Measurements from ENCODE around the gene TRPV6. TPM values are rescaled to one million over a fixed set of nuclear protein-coding genes. Genes with fewer than 3 reads are reported as not detected.

TRPV6 gene
- total and polyA plus RNA-seq, 7 donors: 0.19 to 0.60 TPM; not detected in 5

- Histone ChIP-seq H3K27me3 (peaks cover 0 to 6% (median 3%) of the 10 kb centered on the region in 3 donors), H3K4me3 (no peak overlapping the region), H3K9me3 (no peaks in the 10 kb centered on the region), H3K27ac (no peak overlapping the region), H3K4me1 (no peaks in the 10 kb centered on the region), H3K36me3 (no peaks in the 10 kb centered on the region)
- DNase-seq: no peak
- TF ChIP-seq POLR2AphosphoS5 (IDR thresholded peaks at IDR 0.05) (no peak), EP300 (IDR thresholded peaks at IDR 0.05) (no peak), CTCF (IDR thresholded peaks at IDR 0.05) (no peak)
- WGBS, 2 donors: 79 to 90% methylated on average over 9 of the region's 9 CpGs
- intact Hi-C loops (cut with DNase I): no loop called here
Measured at GRCh38 chr7:142881586-142882337, 3.8 kb downstream of the TRPV6 start.

GRCh38 chr7:142880876-142881505 is 4.6 kb downstream of the TRPV6 start:
- DNase-seq: no peak
- peak in 2 of 4 experiments; percentile 42 to 44 for TF ChIP-seq CTCF (IDR thresholded peaks at IDR 0.05)
- no peak for TF ChIP-seq POLR2A (IDR thresholded peaks at IDR 0.05)

GRCh38 chr7:142879060-142879459 is 6.5 kb downstream of the TRPV6 start:
- intact Hi-C loops (cut with DNase I): no loop called here
- 86 to 90% methylated on average over 5 of the region's 5 CpGs for WGBS, 2 donors

More at GRCh38 chr7:142880876-142881505, 4.6 kb downstream of the TRPV6 start:
- 30 to 36% methylated on average over 8 of the region's 8 CpGs for WGBS, 2 donors
- Histone ChIP-seq H3K4me1 (no peaks in the 10 kb centered on the region), H3K4me3 (no peak overlapping the region), H3K9me3 (no peaks in the 10 kb centered on the region), H3K27ac (no peak overlapping the region), H3K36me3 (no peaks in the 10 kb centered on the region), H3K27me3 (peaks cover 0 to 6% (median 3%) of the 10 kb centered on the region in 3 donors)
- intact Hi-C loops (cut with DNase I): no loop called here

GRCh38 chr7:142878315-142878714 is 7.2 kb downstream of the TRPV6 start:
- H3K9me3 ChIP-seq: no peaks in the 10 kb centered on the region
- H3K4me1 ChIP-seq: no peaks in the 10 kb centered on the region
- no peaks in the 10 kb centered on the region for H3K36me3 ChIP-seq
- TF ChIP-seq POLR2A (IDR thresholded peaks at IDR 0.05) (no peak), POLR2AphosphoS5 (IDR thresholded peaks at IDR 0.05) (no peak), CTCF (IDR thresholded peaks at IDR 0.05) (no peak), EP300 (IDR thresholded peaks at IDR 0.05) (no peak)
- intact Hi-C loops (cut with DNase I): no loop called here
- H3K27me3 ChIP-seq: peaks cover 0 to 6% (median 3%) of the 10 kb centered on the region in 3 donors
- no peak for DNase-seq
- 92 to 94% methylated on average over 3 of the region's 3 CpGs for WGBS, 2 donors
- no peak overlapping the region for H3K4me3 ChIP-seq
- H3K27ac ChIP-seq: no peak overlapping the region

More at GRCh38 chr7:142879060-142879459, 6.5 kb downstream of the TRPV6 start:
- no peaks in the 10 kb centered on the region for H3K4me1 ChIP-seq
- TF ChIP-seq POLR2AphosphoS5 (IDR thresholded peaks at IDR 0.05): no peak
- TF ChIP-seq CTCF (IDR thresholded peaks at IDR 0.05): no peak
- TF ChIP-seq EP300 (IDR thresholded peaks at IDR 0.05): no peak
- no peak for TF ChIP-seq POLR2A (IDR thresholded peaks at IDR 0.05)
- H3K27me3 ChIP-seq: peaks cover 0 to 6% (median 3%) of the 10 kb centered on the region in 3 donors
- H3K36me3 ChIP-seq: no peaks in the 10 kb centered on the region
- DNase-seq: no peak
- H3K4me3 ChIP-seq: no peak overlapping the region
- no peak overlapping the region for H3K27ac ChIP-seq
- H3K9me3 ChIP-seq: no peaks in the 10 kb centered on the region

Data from sigmoid colon (tissue), 7 donors.